HEK293 (cell line): ENCODE data around the gene FADS6.

ENCODE experiments used
- ZNF121 ChIP-seq: fragments of 450-650 bp; formaldehyde crosslinking; IDR thresholded peaks from 2 replicates; pipeline ENCODE4 v1.5.1; 2016; ENCODE audit warnings: missing biosample characterization, missing genetic modification characterization
- ZNF16 ChIP-seq: fragments of 450-650 bp; formaldehyde crosslinking; IDR thresholded peaks from 2 replicates; pipeline ENCODE4 v1.5.1; 2016; ENCODE audit warnings: low read depth, missing biosample characterization, missing genetic modification characterization
- ZNF274 ChIP-seq, 2 experiments: fragments of 200-500 bp in 1 of 2; fragments of 450-650 bp in 1 of 2; sonication (Bioruptor generic) in 1 of 2; formaldehyde crosslinking in 1 of 2; IDR thresholded peaks; 2 replicates each; pipeline versions ENCODE4 v1.5.1 to v1.6.1; 2014 to 2016; ENCODE audit warnings: borderline replicate concordance in 1 of 2, inconsistent platforms in 1 of 2, low read length in 1 of 2, missing biosample characterization in 1 of 2, missing genetic modification characterization in 1 of 2
- ZNF707 ChIP-seq: fragments of 450-650 bp; formaldehyde crosslinking; IDR thresholded peaks from 2 replicates; pipeline ENCODE4 v1.5.1; 2016; ENCODE audit warnings: missing biosample characterization, missing genetic modification characterization
- TF ChIP-seq, protein P1 (sequence below): fragments of 450-650 bp; formaldehyde crosslinking; IDR thresholded peaks from 2 replicates; pipeline ENCODE4 v1.5.1; 2016; ENCODE audit warnings: missing biosample characterization, missing genetic modification characterization
- TF ChIP-seq, protein P2 (sequence below): fragments of 450-650 bp; formaldehyde crosslinking; conservative IDR thresholded peaks from 2 replicates; pipeline ENCODE4 v1.5.1; 2016; ENCODE audit warnings: low read depth, missing biosample characterization, missing genetic modification characterization

- no peak for TF ChIP-seq ZNF274 (IDR thresholded peaks at IDR 0.05; ENCODE audit: low read length)
- TF ChIP-seq ZNF274 (tag by site-specific recombination; IDR thresholded peaks at IDR 0.05; ENCODE audit: borderline replicate concordance) = no peak
- TF ChIP-seq ZNF16 (tag by site-specific recombination) = no peak
- TF ChIP-seq, protein P1, sequence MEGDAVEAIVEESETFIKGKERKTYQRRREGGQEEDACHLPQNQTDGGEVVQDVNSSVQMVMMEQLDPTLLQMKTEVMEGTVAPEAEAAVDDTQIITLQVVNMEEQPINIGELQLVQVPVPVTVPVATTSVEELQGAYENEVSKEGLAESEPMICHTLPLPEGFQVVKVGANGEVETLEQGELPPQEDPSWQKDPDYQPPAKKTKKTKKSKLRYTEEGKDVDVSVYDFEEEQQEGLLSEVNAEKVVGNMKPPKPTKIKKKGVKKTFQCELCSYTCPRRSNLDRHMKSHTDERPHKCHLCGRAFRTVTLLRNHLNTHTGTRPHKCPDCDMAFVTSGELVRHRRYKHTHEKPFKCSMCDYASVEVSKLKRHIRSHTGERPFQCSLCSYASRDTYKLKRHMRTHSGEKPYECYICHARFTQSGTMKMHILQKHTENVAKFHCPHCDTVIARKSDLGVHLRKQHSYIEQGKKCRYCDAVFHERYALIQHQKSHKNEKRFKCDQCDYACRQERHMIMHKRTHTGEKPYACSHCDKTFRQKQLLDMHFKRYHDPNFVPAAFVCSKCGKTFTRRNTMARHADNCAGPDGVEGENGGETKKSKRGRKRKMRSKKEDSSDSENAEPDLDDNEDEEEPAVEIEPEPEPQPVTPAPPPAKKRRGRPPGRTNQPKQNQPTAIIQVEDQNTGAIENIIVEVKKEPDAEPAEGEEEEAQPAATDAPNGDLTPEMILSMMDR (tag by site-specific recombination) = no peak
- no peak for TF ChIP-seq ZNF707 (tag by site-specific recombination)
- no peak for TF ChIP-seq ZNF121 (tag by site-specific recombination)
- TF ChIP-seq, protein P2, sequence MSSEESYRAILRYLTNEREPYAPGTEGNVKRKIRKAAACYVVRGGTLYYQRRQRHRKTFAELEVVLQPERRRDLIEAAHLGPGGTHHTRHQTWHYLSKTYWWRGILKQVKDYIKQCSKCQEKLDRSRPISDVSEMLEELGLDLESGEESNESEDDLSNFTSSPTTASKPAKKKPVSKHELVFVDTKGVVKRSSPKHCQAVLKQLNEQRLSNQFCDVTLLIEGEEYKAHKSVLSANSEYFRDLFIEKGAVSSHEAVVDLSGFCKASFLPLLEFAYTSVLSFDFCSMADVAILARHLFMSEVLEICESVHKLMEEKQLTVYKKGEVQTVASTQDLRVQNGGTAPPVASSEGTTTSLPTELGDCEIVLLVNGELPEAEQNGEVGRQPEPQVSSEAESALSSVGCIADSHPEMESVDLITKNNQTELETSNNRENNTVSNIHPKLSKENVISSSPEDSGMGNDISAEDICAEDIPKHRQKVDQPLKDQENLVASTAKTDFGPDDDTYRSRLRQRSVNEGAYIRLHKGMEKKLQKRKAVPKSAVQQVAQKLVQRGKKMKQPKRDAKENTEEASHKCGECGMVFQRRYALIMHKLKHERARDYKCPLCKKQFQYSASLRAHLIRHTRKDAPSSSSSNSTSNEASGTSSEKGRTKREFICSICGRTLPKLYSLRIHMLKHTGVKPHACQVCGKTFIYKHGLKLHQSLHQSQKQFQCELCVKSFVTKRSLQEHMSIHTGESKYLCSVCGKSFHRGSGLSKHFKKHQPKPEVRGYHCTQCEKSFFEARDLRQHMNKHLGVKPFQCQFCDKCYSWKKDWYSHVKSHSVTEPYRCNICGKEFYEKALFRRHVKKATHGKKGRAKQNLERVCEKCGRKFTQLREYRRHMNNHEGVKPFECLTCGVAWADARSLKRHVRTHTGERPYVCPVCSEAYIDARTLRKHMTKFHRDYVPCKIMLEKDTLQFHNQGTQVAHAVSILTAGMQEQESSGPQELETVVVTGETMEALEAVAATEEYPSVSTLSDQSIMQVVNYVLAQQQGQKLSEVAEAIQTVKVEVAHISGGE (tag by site-specific recombination) = no peak
Observed at GRCh38 chr17:74879308-74879707, 14.1 kb downstream of the FADS6 start.
